HG02623 (cell line): ENCODE measurements around the gene C17orf113.

ENCODE experiments used
- ATAC-seq: cut with Tn5 transposase; IDR thresholded peaks from one replicate; pipeline ENCODE4 v1.9.1; 2021; ENCODE audit warnings: moderate library complexity; ENCODE audit not compliant: unreplicated experiment

The C17orf113 gene

DNA sequence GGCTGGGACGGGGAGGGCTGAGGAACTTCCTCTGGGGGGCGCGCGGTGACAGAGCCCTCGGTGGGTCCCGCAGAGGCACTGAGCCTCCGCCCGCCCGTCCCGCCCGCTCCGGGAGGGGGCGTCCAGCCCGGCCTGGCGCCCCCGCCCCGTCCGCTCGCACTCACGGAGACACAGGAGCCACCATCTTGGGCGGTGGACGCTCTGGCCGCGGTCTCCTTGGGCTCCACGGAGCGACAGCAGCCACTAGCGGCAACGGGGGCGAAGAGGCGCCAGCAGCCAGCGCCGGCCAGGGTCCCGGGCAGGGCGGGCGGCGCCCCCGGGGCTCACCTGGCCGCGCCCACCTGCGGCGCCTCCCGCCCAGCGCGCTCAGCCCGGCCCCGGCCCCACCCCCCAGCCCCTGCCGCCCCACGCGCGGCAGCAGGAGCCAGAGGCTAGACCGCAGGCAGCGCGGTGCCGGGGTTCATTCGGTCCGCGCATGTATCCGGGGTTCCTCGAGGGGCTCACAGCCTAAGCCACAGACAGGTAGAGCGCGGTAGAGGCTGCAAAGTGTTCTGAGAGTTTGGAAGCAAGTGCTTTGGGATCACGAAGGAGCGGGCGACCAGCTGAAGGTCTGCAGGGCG, at the start of gene C17orf113:
Gene C17orf113, minus strand, starts transcription at position 209 of the 620 bp plus-strand sequence. CDS start 7,225 bp downstream, outside the sequence.
- ATAC-seq: no peak

DNA sequence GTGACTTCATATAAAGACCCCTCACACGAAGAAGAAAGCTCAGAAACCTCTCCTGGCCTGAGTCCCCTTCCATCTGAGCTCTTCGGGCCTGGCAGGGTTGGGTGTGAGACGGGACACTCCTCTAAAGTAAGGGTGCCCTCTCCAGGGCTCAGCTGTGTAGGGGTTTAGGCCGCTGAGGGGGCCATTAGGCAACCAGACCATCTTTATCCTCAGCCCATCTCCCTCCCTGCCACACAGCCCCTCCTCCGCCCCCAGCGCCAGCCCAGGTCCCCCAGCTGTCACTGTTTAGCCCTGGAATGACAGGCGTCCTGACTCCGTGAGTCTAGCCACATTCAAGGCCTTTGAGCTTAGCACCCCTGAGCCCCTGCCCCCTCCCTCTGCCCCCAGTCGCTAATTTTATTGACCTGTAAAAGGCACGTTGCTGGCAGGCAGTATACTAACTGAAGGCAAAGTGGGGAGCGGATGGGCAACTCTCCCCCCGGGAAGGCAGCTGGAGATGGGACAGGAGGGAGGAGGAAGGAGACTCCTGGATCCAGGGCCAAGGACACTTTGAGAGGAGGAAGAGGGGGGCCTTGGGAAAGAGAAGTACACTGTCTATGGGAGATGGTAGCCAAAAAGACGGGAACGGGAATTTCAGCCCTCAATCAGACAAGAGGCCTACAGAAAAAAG, 48.5 kb upstream of the C17orf113 start:
- no peak for ATAC-seq

- ATAC-seq: no peak
Observed at GRCh38 chr17:42097691-42098631, 47.6 kb upstream of the C17orf113 start, which contains the start of gene ZNF385C. Gene ZNF385C, minus strand, starts transcription at chr17:42098473. Its CDS starts 35,417 bp downstream, at chr17:42063056.

- no peak for ATAC-seq
Observed at GRCh38 chr17:42096360-42097111, 46.1 kb upstream of the C17orf113 start.

DNA sequence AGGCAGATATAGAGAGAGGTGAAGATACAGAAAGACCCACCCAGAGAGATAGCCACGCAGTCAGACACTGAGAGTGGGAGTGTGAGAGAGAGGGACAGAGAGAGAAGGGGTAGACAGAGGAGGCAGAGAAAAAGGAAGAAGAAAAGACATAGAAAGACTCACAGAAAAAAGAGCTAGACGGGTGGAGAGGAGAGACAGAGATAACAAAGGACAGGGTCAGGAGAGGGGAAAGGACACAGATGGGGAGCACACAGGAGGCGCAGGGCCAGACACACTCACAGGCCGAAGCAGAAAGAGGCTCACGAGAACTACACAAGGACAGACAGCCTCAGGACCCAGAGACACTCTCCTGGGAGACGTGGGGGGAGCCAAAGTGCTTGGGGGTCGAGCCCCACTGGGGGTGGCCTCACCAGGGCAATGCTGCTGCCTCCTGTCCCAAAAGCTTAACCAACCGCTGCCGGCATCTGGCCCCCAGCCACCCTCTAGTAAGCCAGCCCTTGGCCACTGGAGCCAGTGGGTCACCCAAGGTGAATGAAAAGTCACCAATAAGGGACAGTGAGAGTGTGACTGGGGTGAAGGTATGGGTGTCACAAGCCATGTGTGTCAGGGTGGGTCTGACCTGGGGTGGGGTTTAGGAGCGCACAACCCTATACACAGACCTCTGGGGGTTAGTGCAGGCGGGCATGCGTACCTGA, 44.1 kb upstream of the C17orf113 start:
- ATAC-seq: no peak

DNA sequence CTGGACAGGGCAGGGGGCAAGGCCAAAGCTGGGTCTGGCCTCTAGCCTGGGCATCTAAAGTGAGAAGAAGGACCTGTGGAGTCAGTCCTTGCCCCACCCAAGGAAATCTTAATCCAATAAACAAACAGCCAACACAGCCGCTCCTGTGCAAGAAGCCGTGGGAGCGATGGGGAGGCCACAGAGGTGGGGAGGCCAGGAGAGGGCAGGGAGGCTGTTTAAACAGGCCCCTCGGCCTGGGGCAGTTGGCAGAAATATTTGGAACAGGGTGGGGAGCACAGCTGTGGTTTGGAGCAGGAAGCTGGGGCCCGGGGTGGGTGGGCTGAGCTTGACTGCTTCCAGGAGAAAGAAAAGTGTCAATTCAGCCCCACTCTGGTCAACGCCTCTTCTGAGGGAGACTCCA, 42.5 kb upstream of the C17orf113 start:
- no peak for ATAC-seq

- no peak for ATAC-seq
Observed at GRCh38 chr17:42090964-42091790, 40.8 kb upstream of the C17orf113 start.

DNA sequence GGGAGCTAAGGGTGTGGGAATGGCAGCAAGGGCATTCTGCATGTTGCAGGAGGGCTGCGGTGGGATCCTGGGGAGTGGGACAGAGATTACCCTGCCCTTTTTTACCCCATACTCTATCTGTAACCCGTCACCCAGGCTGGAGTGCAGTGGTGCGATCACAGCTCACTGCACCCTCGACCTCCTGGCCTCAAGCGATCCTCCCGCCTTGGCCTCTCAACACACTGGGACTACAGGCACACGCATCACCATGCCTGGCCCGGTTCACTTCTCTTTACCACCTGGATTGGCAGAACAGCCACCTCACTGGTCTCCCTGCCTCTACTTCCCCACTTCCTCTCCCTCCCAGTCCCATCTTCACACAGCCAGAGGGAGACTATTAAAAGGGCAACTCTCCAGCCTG, 38.3 kb upstream of the C17orf113 start:
- ATAC-seq: no peak

GRCh38 chr17:42087736-42088705, 37.6 kb upstream of the C17orf113 start:
- no peak for ATAC-seq

DNA sequence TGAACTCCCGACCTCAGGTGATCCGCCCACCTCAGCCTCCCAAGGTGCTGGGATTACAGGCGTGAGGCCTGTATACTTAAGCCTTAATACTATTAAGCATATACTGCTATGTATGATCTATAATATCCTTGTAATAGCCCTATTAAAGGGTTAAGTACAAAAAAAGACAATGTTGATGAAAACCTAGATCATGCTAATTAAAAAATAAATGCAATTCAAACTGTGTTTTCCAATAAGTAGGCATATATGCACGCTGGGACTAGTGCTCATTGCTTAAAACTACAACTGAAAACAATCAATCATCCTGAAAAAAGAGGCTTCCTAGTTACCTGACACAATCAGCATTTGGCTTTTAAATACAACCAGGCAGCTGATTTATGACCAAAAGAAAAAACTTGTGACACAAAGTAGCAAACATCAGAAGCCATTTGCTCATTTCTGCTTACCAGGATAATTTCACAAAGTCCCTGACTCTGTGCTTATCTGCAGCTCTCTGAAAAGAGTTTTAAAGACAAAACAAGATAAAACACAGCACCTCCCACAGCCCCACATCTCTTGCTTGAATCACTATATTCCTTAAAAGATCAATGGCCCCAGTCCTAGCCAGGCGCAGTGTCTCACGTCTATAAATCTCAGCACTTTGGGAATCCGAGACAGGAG, 36.8 kb upstream of the C17orf113 start:
- no peak for ATAC-seq

- ATAC-seq: no peak
Observed at GRCh38 chr17:42081516-42082129, 31.2 kb upstream of the C17orf113 start.

DNA sequence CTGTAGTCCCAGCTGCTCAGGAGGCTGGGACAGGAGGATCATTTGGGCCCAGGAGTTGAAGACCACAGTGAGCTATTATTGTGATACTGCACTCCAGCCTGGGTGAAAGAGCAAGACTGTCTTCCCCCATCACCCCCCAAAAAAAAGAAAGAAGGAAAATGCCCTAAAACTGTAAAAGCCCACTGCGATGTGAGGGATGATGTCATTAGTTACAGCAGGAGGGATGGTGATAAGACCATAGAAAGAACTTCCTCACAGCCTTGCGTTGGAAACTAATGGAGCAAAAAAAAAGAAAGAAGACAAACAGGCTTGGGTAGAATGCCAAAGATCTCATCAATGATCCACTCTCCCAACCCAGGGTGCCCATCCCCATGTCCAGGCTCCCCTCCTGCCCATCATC, 29.1 kb upstream of the C17orf113 start:
- ATAC-seq: no peak

DNA sequence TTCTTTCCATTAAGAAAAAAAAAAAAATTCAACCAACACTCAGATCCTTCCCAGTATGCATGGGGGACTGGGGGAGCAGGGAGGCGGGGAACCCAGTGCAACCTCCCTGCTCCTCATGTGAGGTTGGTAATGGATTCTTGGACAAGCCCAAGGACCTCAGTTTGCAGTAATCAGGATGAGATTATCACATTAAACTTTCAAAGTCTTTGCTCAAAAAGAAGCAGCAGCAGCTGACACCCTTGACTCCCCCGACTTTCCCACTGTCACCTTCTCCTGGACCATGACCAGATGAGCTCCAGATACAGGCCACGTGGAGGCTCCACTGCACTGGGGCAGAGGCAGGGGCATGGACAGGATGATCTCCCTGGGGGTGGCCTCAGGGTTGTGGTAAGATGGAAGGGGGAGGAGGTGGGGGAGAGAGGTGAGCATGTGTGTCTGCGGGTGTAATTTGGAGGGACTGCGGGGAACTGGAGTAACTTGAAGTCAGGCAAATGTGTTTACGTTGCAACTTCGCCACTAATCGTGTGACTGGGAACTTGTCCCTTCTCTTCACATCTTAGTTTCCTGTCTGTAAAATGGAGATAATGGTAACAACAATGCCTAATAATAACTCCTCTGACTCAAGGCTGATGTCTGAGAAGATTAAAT, 28.1 kb upstream of the C17orf113 start:
- no peak for ATAC-seq

- ATAC-seq: no peak
Observed at GRCh38 chr17:42077755-42078154, 27.4 kb upstream of the C17orf113 start.

GRCh38 chr17:42076797-42077559, 26.6 kb upstream of the C17orf113 start:
- no peak for ATAC-seq

DNA sequence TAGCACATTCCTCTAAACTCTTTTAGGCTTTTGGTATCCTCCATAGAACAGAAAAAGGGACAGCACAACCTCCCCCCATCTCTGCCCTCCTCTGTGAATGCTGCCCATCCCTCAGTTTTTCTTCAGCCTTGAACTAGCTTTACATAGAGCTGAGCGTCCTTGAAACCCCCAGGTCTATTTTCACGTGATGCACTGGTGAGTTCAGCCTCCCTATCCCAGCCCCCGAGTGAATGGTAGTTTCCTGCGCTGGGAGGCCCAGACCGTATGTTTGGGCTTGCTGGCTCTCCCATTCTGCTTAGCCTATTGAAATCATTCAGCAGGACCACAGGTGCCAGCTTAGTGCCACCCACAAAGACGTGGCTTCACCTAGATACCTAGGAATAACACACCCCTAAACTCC, 25.4 kb upstream of the C17orf113 start:
- no peak for ATAC-seq
